Measurements from ENCODE around the gene SLC8A1. TPM values are rescaled to one million over a fixed set of nuclear protein-coding genes. Genes with fewer than 3 reads are reported as not detected.

The SLC8A1 gene
- total and polyA plus RNA-seq, 9 donors, result 1.3 to 19.7 (median 7.7) TPM

- Histone ChIP-seq H3K4me1 (ENCODE audit: insufficient read depth) (no peaks in the 10 kb centered on the region), H3K9me3 (no peaks in the 10 kb centered on the region), H3K36me3 (no peaks in the 10 kb centered on the region), H3K4me3 (no peak overlapping the region), H3K27ac (no peak overlapping the region), H3K27me3 (no peaks in the 10 kb centered on the region)
- no peak for DNase-seq
- intact Hi-C loops (cut with DNase I), result no loop called here
- no peak for TF ChIP-seq EP300 (IDR thresholded peaks at IDR 0.05)
- no peak for TF ChIP-seq POLR2A (IDR thresholded peaks at IDR 0.05)
- no peak for TF ChIP-seq CTCF (IDR thresholded peaks at IDR 0.05)
- 49 to 74% (median 70%) methylated on average over 2 of the region's 2 CpGs for WGBS, 3 donors
These were observed 65.7 kb downstream of the SLC8A1 start for GRCh38 chr2:40386177-40386576.

- no peaks in the 10 kb centered on the region for H3K27me3 ChIP-seq
- TF ChIP-seq POLR2A (IDR thresholded peaks at IDR 0.05) (no peak), CTCF (IDR thresholded peaks at IDR 0.05) (no peak), EP300 (IDR thresholded peaks at IDR 0.05) (no peak)
- no peaks in the 10 kb centered on the region for H3K36me3 ChIP-seq
- H3K27ac ChIP-seq, result no peak overlapping the region
- intact Hi-C loops (cut with DNase I), result no loop called here
- H3K9me3 ChIP-seq, result no peaks in the 10 kb centered on the region
- no peak for DNase-seq
- no peaks in the 10 kb centered on the region for H3K4me1 ChIP-seq (ENCODE audit: insufficient read depth)
- H3K4me3 ChIP-seq, result no peak overlapping the region
- whole genome bisulfite sequencing, 3 donors, result 1 to 18% (median 7%) methylated on average over 2 of the region's 2 CpGs
These were observed 67.2 kb downstream of the SLC8A1 start for GRCh38 chr2:40384714-40385113.

- intact Hi-C loops (cut with DNase I), result no loop called here
- H3K4me3 ChIP-seq, result no peak overlapping the region
- no peaks in the 10 kb centered on the region for H3K36me3 ChIP-seq
- no peaks in the 10 kb centered on the region for H3K4me1 ChIP-seq (ENCODE audit: insufficient read depth)
- H3K27ac ChIP-seq, result no peak overlapping the region
- H3K9me3 ChIP-seq, result no peaks in the 10 kb centered on the region
- no peaks in the 10 kb centered on the region for H3K27me3 ChIP-seq
- DNase-seq, result no peak
- TF ChIP-seq POLR2A (IDR thresholded peaks at IDR 0.05) (no peak), CTCF (IDR thresholded peaks at IDR 0.05) (no peak), EP300 (IDR thresholded peaks at IDR 0.05) (no peak)
- 77 to 91% (median 80%) methylated on average over 1 of the region's 1 CpG for WGBS, 3 donors
These were observed 67.7 kb downstream of the SLC8A1 start for GRCh38 chr2:40384233-40384632.

- intact Hi-C loops (cut with DNase I), result no loop called here
- TF ChIP-seq EP300 (IDR thresholded peaks at IDR 0.05) (no peak), CTCF (IDR thresholded peaks at IDR 0.05) (no peak), POLR2A (IDR thresholded peaks at IDR 0.05) (no peak)
- Histone ChIP-seq H3K27me3 (no peaks in the 10 kb centered on the region), H3K27ac (no peak overlapping the region), H3K4me3 (no peak overlapping the region), H3K36me3 (no peaks in the 10 kb centered on the region), H3K4me1 (ENCODE audit: insufficient read depth) (no peaks in the 10 kb centered on the region), H3K9me3 (no peaks in the 10 kb centered on the region)
- DNase-seq, result no peak
- WGBS, 3 donors, result 89 to 100% (median 98%) methylated on average over 2 of the region's 2 CpGs
These were observed 71.2 kb downstream of the SLC8A1 start for GRCh38 chr2:40380721-40381120.

GRCh38 chr2:40380041-40380440 lies 71.8 kb downstream of the SLC8A1 start:
- 81 to 93% (median 90%) methylated on average over 1 of the region's 1 CpG for WGBS, 3 donors
- Histone ChIP-seq H3K27me3 (no peaks in the 10 kb centered on the region), H3K9me3 (no peaks in the 10 kb centered on the region), H3K36me3 (no peaks in the 10 kb centered on the region), H3K4me3 (no peak overlapping the region), H3K27ac (no peak overlapping the region), H3K4me1 (ENCODE audit: insufficient read depth) (no peaks in the 10 kb centered on the region)
- DNase-seq, result no peak
- no peak for TF ChIP-seq EP300 (IDR thresholded peaks at IDR 0.05)
- intact Hi-C loops (cut with DNase I), result no loop called here
